Erythroblast (primary cell): ENCODE measurements around the gene ESR1.

Source experiments
- GATA1 ChIP-seq: IDR thresholded peaks from 2 replicates; pipeline ENCODE4 v1.6.1; 2011; ENCODE audit warnings: low read depth, mild to moderate bottlenecking, control low read depth, low read length, moderate library complexity
- POLR2A ChIP-seq: IDR thresholded peaks from 2 replicates; pipeline ENCODE4 v1.6.1; 2011; ENCODE audit warnings: mild to moderate bottlenecking, low read length

- no peak for TF ChIP-seq POLR2A
- no peak for TF ChIP-seq GATA1
These were observed 344.4 kb downstream of the ESR1 start for GRCh38 chr6:152151920-152152319.
